Skeletal muscle tissue (tissue), 4 donors: ENCODE data around the gene CTDSP1. TPM values are rescaled to one million over a fixed set of nuclear protein-coding genes. Genes with fewer than 3 reads are reported as not detected.

Experiments used
- H3K27ac ChIP-seq: one replicate; pipeline ENCODE4 v1.7.0; 2013; ENCODE audit warnings: mild to moderate bottlenecking, low read depth, low read length, inconsistent platforms
- H3K27me3 ChIP-seq, 3 donors: one replicate each; pipeline ENCODE4 v1.7.0; 2013; ENCODE audit warnings: low read length in 3 of 3; ENCODE audit not compliant: control insufficient read depth in 3 of 3, insufficient read depth in 3 of 3
- H3K36me3 ChIP-seq, 3 donors: one replicate each; pipeline ENCODE4 v1.7.0; 2013; ENCODE audit warnings: low read length in 3 of 3; ENCODE audit not compliant: control insufficient read depth in 3 of 3, insufficient read depth in 3 of 3
- H3K4me1 ChIP-seq, 3 donors: one replicate each; pipeline ENCODE4 v1.7.0; 2013; ENCODE audit warnings: low read length in 3 of 3, mild to moderate bottlenecking in 3 of 3; ENCODE audit not compliant: control insufficient read depth in 3 of 3, insufficient read depth in 3 of 3
- H3K4me3 ChIP-seq, 3 donors: one replicate each; pipeline ENCODE4 v1.7.0; 2013; ENCODE audit warnings: low read length in 3 of 3
- H3K9ac ChIP-seq, 3 donors: one replicate each; pipeline ENCODE4 v1.7.0; 2013; ENCODE audit warnings: low read length in 3 of 3, mild to moderate bottlenecking in 3 of 3, moderate library complexity in 2 of 3, low read depth in 1 of 3
- H3K9me3 ChIP-seq, 3 donors: one replicate each; pipeline ENCODE4 v1.7.0; 2013; ENCODE audit warnings: low read length in 3 of 3; ENCODE audit not compliant: control insufficient read depth in 3 of 3
- total RNA-seq: library from RNA; depleted of rRNA; stranded (reverse); fragments of >200 nt; gene quantifications from one replicate; pipeline ENCODE4 v1.2.3, GENCODE V29; 2014
- donor health status: Osteomylitis.

Gene CTDSP1
- total RNA-seq, 1 donor from 2014 or later, result 44.4 TPM

DNA sequence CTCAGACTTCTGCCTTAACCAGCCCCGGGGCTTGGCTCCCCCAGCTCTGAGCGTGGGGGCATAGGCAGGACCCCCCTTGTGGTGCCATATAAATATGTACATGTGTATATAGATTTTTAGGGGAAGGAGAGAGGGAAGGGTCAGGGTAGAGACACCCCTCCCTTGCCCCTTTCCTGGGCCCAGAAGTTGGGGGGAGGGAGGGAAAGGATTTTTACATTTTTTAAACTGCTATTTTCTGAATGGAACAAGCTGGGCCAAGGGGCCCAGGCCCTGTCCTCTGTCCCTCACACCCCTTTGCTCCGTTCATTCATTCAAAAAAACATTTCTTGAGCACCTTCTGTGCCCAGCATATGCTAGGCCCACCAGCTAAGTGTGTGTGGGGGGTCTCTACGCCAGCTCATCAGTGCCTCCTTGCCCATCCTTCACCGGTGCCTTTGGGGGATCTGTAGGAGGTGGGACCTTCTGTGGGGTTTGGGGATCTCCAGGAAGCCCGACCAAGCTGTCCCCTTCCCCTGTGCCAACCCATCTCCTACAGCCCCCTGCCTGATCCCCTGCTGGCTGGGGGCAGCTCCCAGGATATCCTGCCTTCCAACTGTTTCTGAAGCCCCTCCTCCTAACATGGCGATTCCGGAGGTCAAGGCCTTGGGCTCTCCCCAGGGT is 5.5 kb downstream of the CTDSP1 start:
- Histone ChIP-seq H3K27me3 (no peaks in the 10 kb centered on the region), H3K9me3 (no peaks in the 10 kb centered on the region), H3K4me3 (peak overlapping the region; percentile 72 to 78 (median 73)), H3K36me3 (peaks cover 20 to 28% (median 22%) of the 10 kb centered on the region in 3 donors), H3K27ac (peak overlapping the region; percentile 85), H3K4me1 (peaks cover 40 to 50% (median 44%) of the 10 kb centered on the region in 3 donors), H3K9ac (peak overlapping the region; percentile 65 to 83 (median 79))

DNA sequence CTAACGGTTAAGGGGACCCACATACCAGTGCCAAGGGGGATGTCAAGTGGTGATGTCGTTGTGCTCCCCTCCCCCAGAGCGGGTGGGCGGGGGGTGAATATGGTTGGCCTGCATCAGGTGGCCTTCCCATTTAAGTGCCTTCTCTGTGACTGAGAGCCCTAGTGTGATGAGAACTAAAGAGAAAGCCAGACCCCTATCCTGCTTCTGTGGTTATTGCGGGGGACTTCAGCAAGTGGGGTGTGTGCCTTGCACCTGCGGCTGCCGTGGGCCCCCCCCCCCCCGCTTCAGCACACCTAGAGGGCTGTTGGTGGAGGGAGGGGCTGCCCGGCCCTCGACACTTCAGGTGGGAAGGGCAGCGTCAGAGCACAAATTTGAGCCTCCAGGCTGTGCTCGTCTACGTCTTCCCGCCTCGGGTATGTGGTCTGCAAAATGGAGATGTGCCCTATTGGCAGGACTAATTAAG is 6.1 kb downstream of the CTDSP1 start:
- H3K36me3 ChIP-seq, result peaks cover 20 to 28% (median 22%) of the 10 kb centered on the region in 3 donors
- H3K9me3 ChIP-seq, result no peaks in the 10 kb centered on the region
- H3K4me1 ChIP-seq, result peaks cover 40 to 50% (median 44%) of the 10 kb centered on the region in 3 donors
- H3K27me3 ChIP-seq, result no peaks in the 10 kb centered on the region
- H3K4me3 ChIP-seq, result peak overlapping the region; percentile 72 to 78 (median 73)
- peak overlapping the region; percentile 65 to 83 (median 79) for H3K9ac ChIP-seq
- peak overlapping the region; percentile 85 for H3K27ac ChIP-seq

DNA sequence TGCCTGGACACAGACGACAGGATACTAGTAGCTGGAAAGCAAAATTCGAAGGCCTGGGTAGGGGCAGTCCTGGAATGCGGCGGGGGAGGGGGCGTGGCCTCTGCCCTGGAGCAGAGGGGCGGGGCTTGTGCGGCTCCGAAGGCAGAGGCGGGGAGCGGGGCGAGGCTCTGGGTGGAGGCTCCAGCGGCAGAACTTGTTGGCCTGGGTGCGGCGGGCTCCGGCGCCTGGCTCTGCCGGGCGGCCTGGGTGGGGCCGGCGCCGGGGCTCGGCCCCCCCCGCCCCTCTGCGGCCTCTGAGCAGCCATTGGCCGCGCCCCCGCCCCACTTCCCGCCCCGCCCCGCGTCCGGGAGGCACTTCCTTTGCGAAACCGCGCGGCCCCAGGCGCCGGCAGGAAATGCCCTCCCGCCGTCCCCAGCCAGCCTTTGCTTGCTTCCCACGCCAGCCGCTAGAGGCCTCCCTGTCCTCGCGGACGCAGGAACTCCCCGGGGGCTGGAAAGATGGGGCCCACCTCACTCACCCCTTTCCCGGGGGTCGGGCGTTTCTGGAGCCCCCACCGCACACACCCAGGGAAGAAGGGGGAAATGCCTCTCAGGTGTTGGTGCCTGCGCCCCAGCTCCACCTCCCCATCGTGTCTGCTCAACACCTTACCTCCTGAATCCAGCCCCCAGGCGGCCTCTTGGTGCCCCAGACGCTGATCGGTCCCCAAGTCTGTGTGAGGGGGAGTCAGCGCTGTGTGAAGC is 6.7 kb downstream of the CTDSP1 start:
- H3K4me1 ChIP-seq, result peaks cover 35 to 45% (median 39%) of the 10 kb centered on the region in 3 donors
- peak overlapping the region; percentile 74 to 83 (median 79) for H3K9ac ChIP-seq
- H3K9me3 ChIP-seq, result no peaks in the 10 kb centered on the region
- no peaks in the 10 kb centered on the region for H3K27me3 ChIP-seq
- peak overlapping the region; percentile 85 for H3K27ac ChIP-seq
- peak overlapping the region; percentile 78 to 80 (median 79) for H3K4me3 ChIP-seq
- H3K36me3 ChIP-seq, result peaks cover 20 to 28% (median 22%) of the 10 kb centered on the region in 3 donors

DNA sequence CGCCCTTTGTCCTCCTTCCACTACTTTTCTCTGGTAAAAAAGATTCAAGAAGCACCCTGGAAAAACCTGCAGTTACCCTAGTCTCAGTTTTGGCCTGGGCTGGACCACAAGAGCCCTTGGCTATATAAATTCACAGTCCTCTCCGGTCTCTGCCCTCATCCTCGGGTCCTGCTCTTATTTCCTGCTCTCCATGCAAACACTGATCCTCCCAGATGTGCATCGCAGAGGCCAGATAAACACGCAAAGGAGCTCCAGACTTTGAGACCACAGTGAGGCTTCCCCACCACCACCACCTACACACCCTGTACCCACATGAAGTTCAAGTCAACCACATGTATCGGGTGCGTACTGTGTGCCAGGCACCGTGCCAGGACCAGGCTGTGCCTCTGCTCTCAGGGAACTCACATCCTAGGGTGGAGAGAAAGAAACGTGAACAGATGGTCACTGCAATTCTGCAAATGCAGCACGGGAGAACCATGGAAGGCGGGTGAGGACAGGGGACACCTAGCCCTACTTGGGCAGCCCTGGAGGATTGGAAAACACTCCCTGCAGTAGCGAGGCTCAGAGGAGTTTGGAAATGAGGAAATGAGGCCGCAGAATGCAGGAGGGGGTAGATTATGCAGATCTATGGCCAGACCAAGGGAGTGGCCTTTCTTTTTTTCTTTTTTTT is 7.4 kb downstream of the CTDSP1 start:
- peaks cover 28 to 38% (median 33%) of the 10 kb centered on the region in 3 donors for H3K4me1 ChIP-seq
- no peaks in the 10 kb centered on the region for H3K27me3 ChIP-seq
- peaks cover 20 to 24% (median 21%) of the 10 kb centered on the region in 3 donors for H3K36me3 ChIP-seq
- peak overlapping the region; percentile 76 for H3K27ac ChIP-seq
- H3K4me3 ChIP-seq, result peak overlapping the region; percentile 71 to 80 (median 79)
- H3K9ac ChIP-seq, result peak overlapping the region; percentile 73 to 83 (median 74)
- H3K9me3 ChIP-seq, result no peaks in the 10 kb centered on the region

DNA sequence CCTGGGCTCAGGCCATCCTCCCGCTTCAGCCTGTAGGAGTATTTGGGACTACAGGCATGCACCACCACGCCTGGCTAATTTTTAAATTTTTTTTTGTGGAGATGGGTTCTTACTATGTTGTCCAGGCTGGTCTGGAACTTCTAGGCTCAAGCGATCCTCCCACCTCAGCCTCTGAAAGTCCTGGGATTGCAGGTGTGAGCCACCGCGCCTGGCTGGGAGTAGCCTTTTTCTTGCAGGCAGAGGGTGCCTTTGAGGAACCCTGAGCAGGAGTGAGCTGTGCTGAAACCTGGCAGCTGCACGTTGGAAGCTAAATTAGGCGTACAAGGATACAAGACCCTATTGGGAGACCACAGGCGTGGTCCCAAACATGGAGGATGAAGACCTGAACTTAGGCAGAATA is 8.0 kb downstream of the CTDSP1 start:
- no peaks in the 10 kb centered on the region for H3K27me3 ChIP-seq
- peak overlapping the region in 1 of 3 donors; percentile 28 for H3K9ac ChIP-seq
- peaks cover 23 to 31% (median 26%) of the 10 kb centered on the region in 3 donors for H3K4me1 ChIP-seq
- H3K36me3 ChIP-seq, result peaks cover 15 to 20% (median 18%) of the 10 kb centered on the region in 3 donors
- H3K4me3 ChIP-seq, result no peak overlapping the region
- no peaks in the 10 kb centered on the region for H3K9me3 ChIP-seq
- H3K27ac ChIP-seq, result no peak overlapping the region

DNA sequence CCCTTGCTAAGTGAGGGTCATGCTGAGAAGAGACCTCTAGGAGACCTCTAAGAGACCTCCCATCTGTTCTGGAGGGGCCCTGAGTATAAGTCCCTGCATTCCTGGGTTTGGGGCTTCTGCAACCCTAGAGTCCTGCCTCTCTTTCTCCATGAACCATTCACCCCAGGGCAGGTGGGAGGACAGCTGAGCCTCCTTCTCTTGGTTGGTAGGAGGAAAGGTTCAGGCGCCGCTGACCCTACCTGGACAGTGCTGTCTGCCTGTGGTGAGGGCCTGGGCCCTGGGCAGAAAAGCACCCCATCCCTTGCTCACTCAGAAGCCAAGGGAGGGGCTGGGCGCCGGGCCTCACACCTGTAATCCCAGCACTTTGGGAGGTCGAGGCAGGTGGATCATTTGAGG is 18.7 kb downstream of the CTDSP1 start:
- Histone ChIP-seq H3K4me3 (no peak overlapping the region), H3K9ac (no peak overlapping the region), H3K27me3 (no peaks in the 10 kb centered on the region), H3K9me3 (no peaks in the 10 kb centered on the region), H3K36me3 (no peaks in the 10 kb centered on the region), H3K27ac (no peak overlapping the region), H3K4me1 (no peaks in the 10 kb centered on the region)

DNA sequence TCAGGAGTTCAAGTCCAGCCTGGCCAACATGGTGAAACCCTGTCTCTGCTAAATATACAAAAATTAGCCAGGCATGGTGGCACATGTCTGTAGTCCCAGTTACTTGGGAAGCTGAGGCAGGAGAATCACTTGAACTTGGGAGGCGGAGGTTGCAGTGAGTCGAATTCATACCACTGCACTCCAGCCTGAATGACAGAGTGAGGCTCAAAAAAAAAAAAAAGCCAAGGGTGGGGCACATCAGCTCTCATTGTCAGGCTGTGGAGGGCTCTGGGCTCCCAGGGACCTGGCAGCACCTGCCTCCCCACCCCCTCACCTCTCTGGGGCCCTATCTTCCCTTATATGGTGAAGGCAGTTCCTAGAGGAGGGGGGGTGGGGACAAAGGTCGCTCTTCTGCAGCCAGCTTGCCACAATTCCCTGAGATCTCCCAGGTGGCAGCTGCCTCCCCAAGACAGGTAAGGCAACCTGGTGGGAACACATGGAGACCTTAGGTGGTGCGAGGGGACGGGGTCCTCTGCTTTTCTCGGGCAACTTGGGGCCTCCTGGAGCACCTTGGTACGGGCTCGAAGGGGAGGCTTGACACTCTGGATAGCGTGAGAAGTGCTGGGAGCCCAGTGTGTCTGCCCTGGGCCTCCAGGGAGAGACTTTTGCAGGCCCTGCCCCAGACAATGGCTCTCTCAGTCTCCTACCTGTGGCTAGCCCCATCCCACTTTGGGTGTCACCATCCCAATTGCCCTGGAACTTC is 19.2 kb downstream of the CTDSP1 start, which contains the start of gene VIL1:
TSS of gene VIL1 (plus strand) at position 407 of the 742 bp plus-strand sequence. CDS start 4,656 bp downstream, outside the sequence.
- H3K4me3 ChIP-seq, result no peak within 1 kb of the TSS
- H3K9me3 ChIP-seq, result no peaks in the 10 kb centered on the region
- H3K27ac ChIP-seq, result no peak within 1 kb of the TSS
- H3K36me3 ChIP-seq, result no peaks in the 10 kb centered on the region
- no peaks in the 10 kb centered on the region for H3K27me3 ChIP-seq
- no peaks in the 10 kb centered on the region for H3K4me1 ChIP-seq
- H3K9ac ChIP-seq, result no peak within 1 kb of the TSS

DNA sequence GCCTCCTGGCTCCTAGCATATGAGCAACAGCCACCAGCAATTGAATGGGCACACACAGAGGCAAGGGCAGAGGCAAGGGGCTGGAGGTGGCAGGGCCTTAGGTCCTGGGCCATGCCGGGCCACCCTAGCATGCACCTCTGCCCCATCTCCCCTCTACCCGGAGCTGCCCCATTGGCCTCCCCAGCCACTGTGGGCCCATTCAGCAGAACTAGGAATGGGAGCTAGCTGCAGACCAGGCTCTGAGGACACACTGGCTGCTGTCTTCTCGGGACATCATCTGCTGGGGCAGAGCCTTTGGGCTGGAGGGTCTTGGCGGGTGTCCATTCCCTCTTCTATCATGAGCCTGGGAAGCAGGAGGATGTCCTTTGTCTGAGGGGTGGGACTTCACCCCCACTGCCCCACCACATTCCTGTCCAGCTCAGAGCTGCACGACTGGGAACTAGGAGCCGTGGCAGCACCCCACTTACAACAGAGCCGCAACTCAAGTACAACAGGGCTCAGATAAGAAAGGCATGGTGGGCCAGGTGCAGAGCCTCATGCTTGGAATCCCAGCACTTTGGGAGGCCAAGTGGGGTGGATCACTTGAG is 20.1 kb downstream of the CTDSP1 start:
- Histone ChIP-seq H3K9me3 (no peaks in the 10 kb centered on the region), H3K4me1 (no peaks in the 10 kb centered on the region), H3K4me3 (no peak overlapping the region), H3K27ac (no peak overlapping the region), H3K9ac (no peak overlapping the region), H3K36me3 (no peaks in the 10 kb centered on the region), H3K27me3 (no peaks in the 10 kb centered on the region)

DNA sequence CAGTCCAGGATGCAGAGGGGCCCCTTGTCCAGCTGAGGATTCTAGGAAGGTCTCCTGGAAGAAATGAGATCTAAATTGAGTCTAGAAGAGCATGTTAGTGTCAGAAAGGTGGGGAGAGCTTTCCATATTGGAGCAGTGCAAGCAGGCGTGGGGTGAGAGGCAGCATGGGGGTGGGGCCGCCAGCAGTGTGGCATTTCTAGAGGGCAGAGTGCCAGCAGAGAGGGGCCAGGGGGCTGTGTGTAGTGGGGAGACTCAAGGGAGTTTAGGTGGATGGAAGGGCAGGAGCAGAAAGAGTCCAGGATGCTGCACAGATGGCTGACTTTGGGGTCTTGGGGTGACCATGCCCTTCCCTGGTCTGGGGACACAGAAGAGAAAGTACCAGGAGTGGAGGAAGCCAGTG is 21.4 kb downstream of the CTDSP1 start:
- Histone ChIP-seq H3K4me1 (no peaks in the 10 kb centered on the region), H3K9me3 (no peaks in the 10 kb centered on the region), H3K27ac (no peak overlapping the region), H3K9ac (no peak overlapping the region), H3K27me3 (no peaks in the 10 kb centered on the region), H3K4me3 (no peak overlapping the region), H3K36me3 (no peaks in the 10 kb centered on the region)
